Measurements from ENCODE around the gene ASZ1.
"Not testable (repeated sequence)": the region's sequence is repeated elsewhere in the genome, so short reads cannot be mapped to it uniquely, and the experiment has no call there.

The ASZ1 gene, protein sequence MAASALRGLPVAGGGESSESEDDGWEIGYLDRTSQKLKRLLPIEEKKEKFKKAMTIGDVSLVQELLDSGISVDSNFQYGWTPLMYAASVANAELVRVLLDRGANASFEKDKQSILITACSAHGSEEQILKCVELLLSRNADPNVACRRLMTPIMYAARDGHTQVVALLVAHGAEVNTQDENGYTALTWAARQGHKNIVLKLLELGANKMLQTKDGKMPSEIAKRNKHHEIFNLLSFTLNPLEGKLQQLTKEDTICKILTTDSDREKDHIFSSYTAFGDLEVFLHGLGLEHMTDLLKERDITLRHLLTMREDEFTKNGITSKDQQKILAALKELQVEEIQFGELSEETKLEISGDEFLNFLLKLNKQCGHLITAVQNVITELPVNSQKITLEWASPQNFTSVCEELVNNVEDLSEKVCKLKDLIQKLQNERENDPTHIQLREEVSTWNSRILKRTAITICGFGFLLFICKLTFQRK

GRCh38 chr7:117427258-117427701, at the start of gene ASZ1:
Gene ASZ1 (minus strand): TSS chr7:117427493. CDS start chr7:117427460, 33 bp downstream.
- DNase-seq (ENCODE audit: low spot score): no peak

DNA sequence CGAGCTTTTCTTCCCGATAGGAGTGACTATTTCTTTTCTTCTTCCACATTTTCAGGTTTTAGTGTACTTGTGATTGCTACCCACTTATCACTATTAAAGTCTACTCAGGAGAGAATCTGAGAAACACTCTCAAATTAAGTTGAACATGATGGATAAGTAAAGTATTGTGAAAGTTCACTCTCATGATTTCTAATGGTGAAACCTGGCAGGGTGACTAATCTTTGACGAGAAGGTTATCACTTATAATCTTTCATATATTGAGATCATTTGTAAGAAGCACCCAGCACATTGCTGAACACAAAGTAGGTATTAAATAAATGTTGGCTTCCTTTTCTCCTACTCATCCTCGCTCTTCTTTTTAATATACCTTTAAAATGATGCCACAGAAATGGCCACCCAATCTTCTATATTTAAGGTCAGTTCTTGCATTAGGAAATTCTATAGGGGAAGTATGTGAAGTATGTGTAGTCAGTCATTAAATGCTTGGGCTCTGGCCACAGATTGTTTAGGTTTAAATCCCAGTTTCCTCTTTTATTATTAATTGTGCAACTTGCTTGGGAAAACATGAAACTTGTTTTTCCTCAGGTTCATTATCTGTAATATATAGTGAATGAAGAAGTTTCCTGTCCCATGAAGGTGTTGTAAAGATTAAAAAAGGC, 49.4 kb upstream of the ASZ1 start:
- no peak for DNase-seq (ENCODE audit: low spot score)

- no peak for DNase-seq (ENCODE audit: low spot score)
Measured at GRCh38 chr7:117472335-117472734, 45.0 kb upstream of the ASZ1 start.

DNA sequence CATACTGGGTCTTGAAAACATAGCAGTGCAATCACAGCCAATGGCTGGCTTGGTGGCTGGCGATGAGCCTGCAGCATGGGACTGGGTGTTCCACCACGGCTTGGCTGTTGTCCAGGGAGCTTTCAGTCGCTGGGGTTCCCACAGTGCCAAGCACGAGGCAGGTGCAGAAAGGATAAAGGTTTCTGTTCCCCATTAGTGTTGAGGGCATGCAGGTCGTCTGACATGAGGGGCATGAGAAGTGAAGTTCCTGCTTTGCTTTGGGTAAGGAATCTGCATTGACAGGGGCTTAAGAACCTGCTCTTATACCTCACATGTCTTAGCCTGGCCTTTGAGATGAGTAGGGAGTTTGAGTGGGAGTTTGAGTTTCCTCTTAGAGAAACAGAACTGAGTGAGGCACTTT, 43.5 kb upstream of the ASZ1 start:
- no peak for DNase-seq (ENCODE audit: low spot score)

DNA sequence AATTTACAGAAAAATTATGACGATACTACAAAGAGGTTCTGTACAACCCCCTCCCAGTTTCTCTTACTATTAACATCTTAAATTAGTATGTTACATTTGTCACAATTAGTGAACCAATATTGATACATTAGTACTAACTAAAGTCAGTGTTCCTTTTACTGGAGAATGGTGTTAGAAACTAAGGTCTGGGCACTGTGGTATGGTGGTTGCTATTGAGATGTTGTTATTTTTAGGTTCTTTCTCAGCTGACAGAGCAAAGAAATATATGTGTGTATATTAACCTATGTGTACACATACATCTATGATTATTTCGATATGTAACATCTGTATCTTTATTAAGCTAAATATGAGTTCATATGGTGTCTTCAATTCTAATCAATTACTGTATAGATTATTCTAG, 40.9 kb upstream of the ASZ1 start:
- DNase-seq (ENCODE audit: low spot score): no peak

DNA sequence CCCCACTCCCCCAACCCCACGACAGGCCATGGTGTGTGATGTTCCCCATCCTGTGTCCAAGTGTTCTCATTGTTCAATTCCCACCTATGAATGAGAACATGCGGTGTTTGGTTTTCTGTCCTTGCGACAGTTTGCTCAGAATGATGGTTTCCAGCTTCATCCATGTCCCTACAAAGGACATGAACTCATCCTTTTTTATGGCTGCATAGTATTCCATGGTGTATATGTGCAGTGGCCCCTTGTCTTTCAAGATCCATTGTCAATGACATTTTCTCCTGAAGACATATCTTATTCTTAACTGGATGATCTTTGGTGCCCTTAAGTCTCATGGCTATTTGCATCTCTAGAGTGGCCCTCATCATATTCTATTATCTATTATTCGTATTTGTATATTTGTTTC, 33.5 kb upstream of the ASZ1 start:
- DNase-seq (ENCODE audit: low spot score): not testable (repeated sequence)

DNA sequence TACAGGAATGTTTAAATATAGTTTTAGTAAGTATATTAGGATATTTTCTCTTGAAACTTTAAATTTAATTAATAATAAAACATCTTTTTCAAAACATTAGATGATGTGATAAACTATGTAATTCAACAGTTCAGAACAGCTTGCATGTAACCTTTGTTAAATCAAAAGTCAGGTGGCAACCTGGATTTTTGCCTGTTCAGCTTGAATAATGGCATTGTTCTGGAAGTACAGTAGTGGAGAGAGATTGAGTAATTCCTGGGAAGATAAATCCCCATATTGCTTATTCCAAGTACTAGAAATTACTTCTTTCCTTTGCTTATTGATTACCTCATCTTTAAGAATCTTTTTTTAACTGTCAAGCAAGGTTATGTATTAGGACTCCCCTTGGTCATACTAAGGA, 32.4 kb upstream of the ASZ1 start:
- no peak for DNase-seq (ENCODE audit: low spot score)

DNA sequence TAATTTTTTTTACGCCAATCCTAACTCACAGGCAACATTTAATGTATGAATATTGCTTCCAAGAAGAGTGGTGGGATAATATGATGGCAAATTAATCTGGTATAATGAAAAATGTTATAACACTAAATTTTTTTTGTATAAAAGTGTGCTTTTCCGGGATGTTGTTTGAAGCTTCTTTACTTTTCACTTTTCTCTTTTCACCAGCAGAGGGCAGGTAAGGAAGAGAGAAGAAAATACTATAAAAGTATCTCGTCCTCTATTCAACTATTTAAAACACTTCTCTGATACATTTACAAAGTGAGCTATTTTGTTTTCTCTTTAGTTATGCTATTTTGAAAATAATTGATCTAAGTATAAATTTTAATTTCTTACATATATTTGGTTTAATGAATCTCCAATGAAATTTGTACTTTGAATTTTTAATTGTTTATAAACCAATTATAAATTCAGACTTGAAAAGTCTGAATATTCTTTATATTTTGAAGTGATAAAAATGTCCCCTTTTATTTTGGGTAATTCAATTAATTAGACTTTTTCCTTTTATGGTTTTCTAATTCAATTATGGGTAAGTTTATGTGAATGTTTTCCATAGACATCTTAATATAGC, 31.8 kb upstream of the ASZ1 start:
- peak; percentile 69 for DNase-seq (ENCODE audit: low spot score)

DNA sequence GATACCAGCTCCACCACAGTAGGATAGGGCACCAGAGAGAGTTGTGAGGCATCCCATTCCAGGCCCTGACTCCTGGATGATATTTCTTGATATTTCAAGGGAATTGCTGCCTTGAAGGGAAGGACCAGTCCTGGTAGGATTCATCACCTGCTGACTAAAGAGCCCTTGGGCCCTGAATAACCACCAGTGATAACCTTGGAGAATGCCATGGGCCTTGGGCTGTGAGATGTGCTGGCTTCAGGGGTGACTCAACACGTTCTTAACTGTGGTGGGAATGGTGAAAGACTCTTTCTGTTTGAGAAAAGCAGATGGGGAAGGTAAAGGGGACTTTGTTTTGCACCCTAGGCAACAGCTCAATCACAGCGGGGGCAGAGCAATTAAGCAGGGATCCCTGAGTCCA, 21.4 kb upstream of the ASZ1 start:
- no peak for DNase-seq (ENCODE audit: low spot score)

- no peak for DNase-seq (ENCODE audit: low spot score)
Measured at GRCh38 chr7:117446220-117446815, 19.0 kb upstream of the ASZ1 start.

GRCh38 chr7:117445206-117445605, 17.9 kb upstream of the ASZ1 start:
- peak; percentile 23 for DNase-seq (ENCODE audit: low spot score)

GRCh38 chr7:117444646-117445045, 17.4 kb upstream of the ASZ1 start:
- DNase-seq (ENCODE audit: low spot score): no peak

- no peak for DNase-seq (ENCODE audit: low spot score)
Measured at GRCh38 chr7:117435475-117436043, 8.3 kb upstream of the ASZ1 start.

DNA sequence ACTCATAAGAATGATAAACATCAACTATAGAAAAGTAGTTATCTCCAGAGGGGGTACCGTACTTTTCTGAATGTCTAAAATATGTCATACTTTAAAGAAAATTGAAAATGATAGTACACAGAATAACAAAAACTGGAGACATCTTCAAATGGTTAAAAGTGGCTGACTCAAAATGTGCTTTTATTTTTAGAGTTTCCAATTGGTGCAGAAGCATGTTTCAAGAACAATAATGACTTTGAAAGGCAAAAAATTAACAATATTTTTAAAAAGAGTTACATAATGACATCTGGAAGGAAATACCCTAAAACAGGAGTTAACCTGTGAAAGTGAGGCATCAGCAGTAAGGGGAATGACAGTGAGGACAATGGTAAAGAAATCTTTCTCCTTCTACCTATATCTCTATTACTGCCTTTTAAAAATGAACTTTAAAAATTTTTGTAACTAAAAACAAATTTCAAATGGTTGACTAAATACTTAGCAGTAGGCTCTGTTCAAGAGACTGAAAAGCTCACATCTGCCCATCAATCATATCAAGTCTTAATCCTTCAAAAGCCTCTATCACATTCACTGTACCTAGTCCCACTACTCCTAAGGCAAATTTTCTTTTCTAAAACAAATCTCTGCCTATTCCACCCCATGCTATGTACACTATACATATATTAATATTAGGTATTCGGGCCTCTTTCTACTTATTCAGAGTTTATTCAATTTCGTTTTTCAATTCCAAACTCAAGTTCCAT, 3.0 kb downstream of the ASZ1 start:
- no peak for DNase-seq (ENCODE audit: low spot score)

DNA sequence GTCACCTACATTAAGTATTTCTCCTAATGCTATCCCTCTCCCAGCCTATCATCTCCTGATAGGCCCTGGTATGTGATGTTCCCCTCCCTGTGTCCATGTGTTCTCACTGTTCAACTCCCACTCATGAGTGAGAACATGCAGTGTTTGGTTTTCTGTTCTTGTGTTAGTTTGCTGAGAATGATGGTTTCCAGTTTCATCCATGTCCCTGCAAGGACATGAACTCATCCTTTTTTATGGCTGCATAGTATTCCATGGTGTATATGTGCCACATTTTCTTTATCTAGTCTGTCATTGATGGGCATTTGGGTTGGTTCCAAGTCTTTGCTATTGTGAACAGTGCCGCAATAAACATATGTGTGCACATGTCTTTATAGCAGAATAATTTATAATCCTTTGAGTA, 12.7 kb downstream of the ASZ1 start:
- not testable (repeated sequence) for DNase-seq (ENCODE audit: low spot score)

GRCh38 chr7:117412946-117413559, 14.2 kb downstream of the ASZ1 start:
- DNase-seq (ENCODE audit: low spot score): no peak

DNA sequence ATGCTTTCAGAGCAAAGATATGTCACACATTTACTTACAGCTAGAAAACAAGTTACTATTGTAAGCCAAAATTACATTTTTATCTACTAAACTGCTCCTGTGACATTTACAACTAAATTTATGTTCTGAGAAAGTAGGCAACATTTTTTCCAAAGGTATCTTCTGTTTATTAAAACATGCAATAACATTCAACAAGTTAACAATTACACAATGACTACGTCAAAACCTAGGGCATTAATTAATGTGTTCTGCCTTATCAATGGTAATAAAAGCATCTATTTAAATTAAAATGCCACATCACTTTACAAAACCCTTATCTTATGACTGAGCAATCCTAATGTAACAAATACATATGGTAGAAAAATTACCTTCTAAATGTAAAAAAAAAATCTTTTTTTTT, 14.9 kb downstream of the ASZ1 start:
- DNase-seq (ENCODE audit: low spot score): no peak

GRCh38 chr7:117411539-117411938, 15.8 kb downstream of the ASZ1 start:
- no peak for DNase-seq (ENCODE audit: low spot score)

DNA sequence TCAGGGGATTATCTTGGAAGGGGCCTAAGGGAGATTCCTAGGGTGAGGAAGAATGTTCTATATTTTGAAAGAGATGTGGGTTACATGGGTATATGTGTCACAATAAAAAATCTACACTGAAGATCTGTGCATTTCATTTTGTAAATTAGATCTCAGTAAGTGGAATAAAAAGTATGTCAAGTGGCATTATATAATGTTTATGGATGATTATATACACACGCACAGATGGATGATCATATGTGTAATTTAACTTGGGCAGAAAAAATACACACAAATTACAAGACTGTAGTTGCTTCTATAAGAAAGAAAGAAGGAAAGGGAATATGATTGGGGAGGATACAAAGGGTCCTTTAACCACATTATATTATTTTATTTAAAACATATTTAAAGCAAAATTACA, 18.5 kb downstream of the ASZ1 start:
- DNase-seq (ENCODE audit: low spot score): no peak

DNA sequence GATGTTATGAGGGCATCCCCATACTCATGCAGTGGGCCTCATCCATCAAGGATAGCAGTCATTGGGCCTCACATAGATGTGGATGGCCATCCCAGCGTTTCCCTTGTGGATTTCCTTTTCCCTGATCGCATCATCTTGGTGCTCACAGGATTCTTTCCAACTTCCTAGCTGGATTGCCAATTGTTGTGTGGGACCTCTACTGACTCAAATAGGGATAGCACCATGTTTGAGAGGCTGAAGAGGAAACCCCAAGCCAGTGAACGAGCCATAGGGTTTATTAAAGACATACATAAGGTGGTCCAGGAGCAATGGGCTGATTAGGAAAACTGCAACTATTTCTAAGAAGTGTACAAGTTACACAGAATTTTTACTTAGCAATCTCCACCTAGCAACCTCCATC, 21.8 kb downstream of the ASZ1 start:
- DNase-seq (ENCODE audit: low spot score): no peak

DNA sequence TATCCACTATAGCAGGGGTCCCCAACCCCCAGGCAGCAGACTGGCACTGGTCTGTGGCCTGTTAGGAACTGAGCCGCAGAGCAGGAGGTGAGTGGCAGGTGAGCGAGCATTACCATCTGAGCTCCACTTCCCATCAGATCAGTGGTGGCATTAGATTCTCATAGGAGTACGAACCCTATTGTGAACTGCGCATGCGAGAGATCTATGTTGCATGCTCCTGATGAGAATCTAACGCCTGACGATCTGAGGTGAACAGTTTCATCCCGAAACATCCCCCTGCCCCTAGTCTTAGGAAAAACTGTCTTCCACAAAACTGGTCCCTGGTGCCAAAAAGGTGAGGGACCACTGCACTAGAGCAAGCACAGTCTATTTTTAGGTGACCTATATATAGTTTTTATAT, 23.6 kb downstream of the ASZ1 start:
- DNase-seq (ENCODE audit: low spot score): no peak

All from LoVo (cell line).